ENCODE measurements around the gene TMED9. TPM values are rescaled to one million over a fixed set of nuclear protein-coding genes. Genes with fewer than 3 reads are reported as not detected.
A peak's percentile ranks its signal among the peaks of the same experiment; 100 is the strongest.

The TMED9 gene
- polyA plus RNA-seq, 6 donors from 2014 or later, result 86.8 to 108 (median 99.4) TPM

DNA sequence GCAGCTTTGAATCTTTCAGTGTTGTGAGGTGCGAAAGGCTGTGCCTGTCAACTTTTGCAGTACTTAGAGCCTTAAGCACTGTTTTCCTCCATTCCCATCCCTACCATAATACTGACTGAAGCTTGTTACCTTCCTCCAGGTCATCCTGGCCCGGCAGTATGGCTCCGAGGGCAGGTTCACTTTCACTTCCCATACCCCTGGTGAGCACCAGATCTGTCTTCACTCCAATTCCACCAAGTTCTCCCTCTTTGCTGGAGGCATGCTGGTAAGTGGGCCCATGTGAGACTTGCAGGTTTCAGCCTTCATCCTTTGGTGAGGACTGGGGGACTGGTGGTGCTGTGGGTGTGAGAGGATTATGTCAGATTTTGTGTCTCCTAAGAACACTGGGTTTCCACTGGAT lies 1.5 kb downstream of the TMED9 start:
- Mint-ChIP-seq H3K36me3 (peaks cover 3 to 23% of the 10 kb centered on the region in 2 donors), H3K4me1 (peaks cover 23 to 32% (median 23%) of the 10 kb centered on the region in 3 donors), H3K27ac (peak overlapping the region in 2 of 6 donors; percentile 47 to 60), H3K4me3 (peak overlapping the region in 7 of 8 donors; percentile 16 to 99 (median 92)), H3K27me3 (peaks cover 0 to 20% (median 15%) of the 10 kb centered on the region in 3 donors), H3K9me3 (no peaks in the 10 kb centered on the region)
- no peak for DNase-seq
- ATAC-seq (ENCODE audit: low read depth in 2 of 2), result no peak

GRCh38 chr5:177594071-177594470 lies 2.1 kb downstream of the TMED9 start:
- Mint-ChIP-seq H3K9me3 (no peaks in the 10 kb centered on the region), H3K27ac (peak overlapping the region in 1 of 6 donors; percentile 21), H3K27me3 (peaks cover 0 to 17% (median 15%) of the 10 kb centered on the region in 3 donors), H3K36me3 (peaks cover 3 to 23% of the 10 kb centered on the region in 2 donors), H3K4me1 (peaks cover 27 to 35% (median 29%) of the 10 kb centered on the region in 3 donors), H3K4me3 (peak overlapping the region in 4 of 8 donors; percentile 9 to 93 (median 64))
- no peak for DNase-seq
- ATAC-seq (ENCODE audit: low read depth in 2 of 2), result no peak

- Mint-ChIP-seq H3K27me3 (peaks cover 0 to 9% (median 6%) of the 10 kb centered on the region in 3 donors), H3K9me3 (no peaks in the 10 kb centered on the region), H3K4me1 (peaks cover 31 to 35% (median 32%) of the 10 kb centered on the region in 3 donors), H3K36me3 (peaks cover 3 to 23% of the 10 kb centered on the region in 2 donors), H3K27ac (peak overlapping the region in 1 of 6 donors; percentile 24), H3K4me3 (peak overlapping the region in 1 of 8 donors; percentile 88)
- ATAC-seq (ENCODE audit: low read depth in 2 of 2) (no peak), DNase-seq (no peak)
These were observed 3.1 kb downstream of the TMED9 start for GRCh38 chr5:177595026-177595585.

DNA sequence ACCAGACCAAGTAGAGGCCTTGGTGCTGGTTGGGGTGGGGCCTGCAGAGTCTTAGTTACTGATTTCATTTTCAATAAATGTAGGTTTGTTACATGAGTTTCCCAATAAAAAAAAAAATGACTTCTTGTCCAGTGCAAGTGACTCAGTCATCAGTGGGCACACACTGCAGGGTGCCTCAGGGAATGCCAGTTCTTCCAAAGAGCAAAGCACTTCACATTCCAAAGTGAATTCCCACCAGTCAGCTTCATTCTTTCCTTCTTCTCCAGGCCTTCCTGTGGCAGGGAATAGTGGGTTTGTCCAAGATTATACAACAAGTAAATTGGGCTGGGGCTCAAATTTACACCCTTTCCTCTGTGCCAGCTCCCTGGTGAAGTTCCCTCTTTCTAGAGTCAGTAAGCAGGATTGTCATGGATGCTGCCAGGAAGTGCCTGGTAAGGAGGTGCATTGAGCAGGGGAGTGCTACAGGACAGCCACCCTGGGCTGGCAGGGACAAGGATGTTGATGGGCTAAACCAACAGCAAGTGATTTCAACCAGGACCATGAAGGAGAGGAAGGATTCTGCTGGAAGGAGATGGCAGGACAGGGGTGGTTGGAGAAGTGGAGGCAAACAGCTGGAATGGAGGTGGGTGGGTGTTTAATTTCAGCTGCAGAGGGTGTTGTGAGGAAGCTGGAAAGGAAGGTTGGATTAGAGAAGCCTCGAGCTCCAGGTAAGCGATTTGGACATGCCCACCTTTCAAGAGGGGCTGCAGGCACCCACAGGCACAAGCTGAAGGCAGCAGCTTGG lies 4.2 kb downstream of the TMED9 start:
- peaks cover 40 to 44% (median 41%) of the 10 kb centered on the region in 3 donors for H3K4me1 Mint-ChIP-seq
- H3K27ac Mint-ChIP-seq, result peak overlapping the region in 1 of 6 donors; percentile 61

DNA sequence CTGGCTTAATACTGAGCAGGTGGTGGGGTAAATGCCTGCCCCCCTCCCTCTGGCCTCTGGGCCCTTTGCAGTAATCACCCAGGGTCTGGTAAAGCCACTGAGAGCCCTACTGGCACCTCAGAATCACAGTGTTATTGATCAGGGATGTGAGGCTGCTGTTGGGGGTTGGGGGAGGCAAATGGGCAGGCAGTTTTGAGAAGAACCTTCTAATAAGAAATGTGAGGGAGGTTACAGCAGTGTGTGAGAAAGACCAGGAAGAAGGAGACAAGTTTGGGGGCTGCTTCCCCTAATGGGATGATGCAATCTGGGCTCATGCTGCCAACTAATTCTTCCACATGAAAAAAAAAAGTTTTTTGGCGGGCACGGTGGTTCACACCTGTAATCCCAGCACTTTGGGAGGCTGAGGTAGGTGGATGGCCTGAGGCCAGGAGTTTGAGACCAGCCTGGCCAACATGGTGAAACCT lies 4.8 kb downstream of the TMED9 start:
- Mint-ChIP-seq H3K36me3 (peaks cover 3 to 23% of the 10 kb centered on the region in 2 donors), H3K27ac (peak overlapping the region in 1 of 6 donors; percentile 61), H3K9me3 (no peaks in the 10 kb centered on the region), H3K4me1 (peaks cover 36 to 43% (median 41%) of the 10 kb centered on the region in 3 donors), H3K27me3 (no peaks in the 10 kb centered on the region), H3K4me3 (peak overlapping the region in 3 of 8 donors; percentile 9 to 64 (median 29))
- DNase-seq (no peak), ATAC-seq (ENCODE audit: low read depth in 2 of 2) (no peak)

More for the DNA sequence above, 4.2 kb downstream of the TMED9 start:
- Mint-ChIP-seq H3K9me3 (no peaks in the 10 kb centered on the region), H3K27me3 (no peaks in the 10 kb centered on the region), H3K4me3 (peak overlapping the region in 2 of 8 donors; percentile 29 to 64), H3K36me3 (peaks cover 3 to 23% of the 10 kb centered on the region in 2 donors)
- ATAC-seq (ENCODE audit: low read depth in 2 of 2) (no peak), DNase-seq (no peak)

DNA sequence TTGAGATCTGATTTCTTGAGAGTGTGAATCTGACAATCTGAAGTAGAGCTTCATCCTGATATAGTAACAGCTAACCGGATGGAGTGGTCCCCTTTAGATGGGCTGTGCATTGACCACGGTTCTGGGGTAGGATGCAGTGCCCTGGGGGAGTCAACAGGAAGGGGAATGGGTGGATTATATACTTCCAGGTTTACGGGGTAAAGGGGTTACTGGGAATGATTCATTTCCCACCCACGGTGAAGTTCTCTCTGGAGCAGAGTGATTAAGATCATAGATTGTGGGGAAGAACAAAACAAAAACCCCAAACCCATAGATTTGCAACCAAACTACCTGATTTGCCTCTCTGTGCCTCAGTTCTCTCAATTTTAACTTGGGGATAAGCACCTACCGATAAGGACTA lies 6.5 kb downstream of the TMED9 start:
- DNase-seq (no peak), ATAC-seq (ENCODE audit: low read depth in 2 of 2) (no peak)
- Mint-ChIP-seq H3K36me3 (peaks cover 3 to 15% of the 10 kb centered on the region in 2 donors), H3K27me3 (no peaks in the 10 kb centered on the region), H3K4me1 (peaks cover 33 to 38% (median 35%) of the 10 kb centered on the region in 3 donors), H3K4me3 (peak overlapping the region in 7 of 8 donors; percentile 47 to 93 (median 85)), H3K27ac (peak overlapping the region in 1 of 6 donors; percentile 95), H3K9me3 (no peaks in the 10 kb centered on the region)

DNA sequence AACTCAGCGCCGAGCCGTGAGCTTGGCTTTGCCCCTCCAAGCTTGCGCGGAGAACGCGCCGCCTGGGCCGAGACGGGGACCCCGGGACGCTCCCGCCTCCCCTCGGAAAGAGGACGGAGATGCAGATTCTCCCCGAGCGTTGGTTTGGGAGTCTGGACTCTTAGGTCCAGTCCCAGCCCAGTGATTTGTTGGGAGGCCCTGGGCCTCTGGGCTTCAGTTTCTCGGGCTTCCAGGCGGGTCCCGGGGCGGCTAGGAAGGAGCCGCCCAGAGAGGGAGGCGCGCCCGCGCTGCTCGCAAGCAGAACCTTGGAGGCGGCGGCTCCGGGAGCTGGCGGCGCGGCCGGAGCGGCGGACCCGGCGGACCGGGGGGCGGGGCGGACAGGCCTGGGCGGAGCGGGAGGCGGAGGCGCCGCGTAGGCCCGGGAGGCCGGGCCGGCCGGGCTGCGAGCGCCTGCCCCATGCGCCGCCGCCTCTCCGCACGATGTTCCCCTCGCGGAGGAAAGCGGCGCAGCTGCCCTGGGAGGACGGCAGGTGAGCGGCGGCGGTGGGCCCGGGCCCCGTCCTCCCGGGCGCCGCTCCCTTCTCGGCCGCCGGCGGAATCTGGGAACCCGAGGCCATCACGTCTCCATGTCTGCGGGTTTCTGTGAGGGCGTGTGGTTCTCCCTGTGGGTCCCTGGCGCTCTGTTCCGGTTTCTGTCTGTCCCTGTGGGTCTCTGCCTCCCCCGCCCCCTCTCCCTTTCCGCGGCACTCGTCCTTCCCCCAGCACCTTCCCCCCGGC lies 7.9 kb downstream of the TMED9 start, which contains the start of gene B4GALT7:
Gene B4GALT7 (plus strand): TSS at position 402 of the 777 bp plus-strand sequence. CDS start 79 bp downstream, at position 481.
- Mint-ChIP-seq H3K4me3 (peak within 1 kb of the TSS; percentile 87 to 98 (median 92)), H3K4me1 (peaks cover 34 to 37% (median 34%) of the 10 kb centered on the region in 3 donors), H3K36me3 (peaks cover 3 to 8% of the 10 kb centered on the region in 2 donors), H3K27ac (peak within 1 kb of the TSS; percentile 92 to 100 (median 96)), H3K9me3 (no peaks in the 10 kb centered on the region), H3K27me3 (no peaks in the 10 kb centered on the region)
- DNase-seq (peak; percentile 81), ATAC-seq (ENCODE audit: low read depth in 2 of 2) (peak; percentile 65 to 72)

DNA sequence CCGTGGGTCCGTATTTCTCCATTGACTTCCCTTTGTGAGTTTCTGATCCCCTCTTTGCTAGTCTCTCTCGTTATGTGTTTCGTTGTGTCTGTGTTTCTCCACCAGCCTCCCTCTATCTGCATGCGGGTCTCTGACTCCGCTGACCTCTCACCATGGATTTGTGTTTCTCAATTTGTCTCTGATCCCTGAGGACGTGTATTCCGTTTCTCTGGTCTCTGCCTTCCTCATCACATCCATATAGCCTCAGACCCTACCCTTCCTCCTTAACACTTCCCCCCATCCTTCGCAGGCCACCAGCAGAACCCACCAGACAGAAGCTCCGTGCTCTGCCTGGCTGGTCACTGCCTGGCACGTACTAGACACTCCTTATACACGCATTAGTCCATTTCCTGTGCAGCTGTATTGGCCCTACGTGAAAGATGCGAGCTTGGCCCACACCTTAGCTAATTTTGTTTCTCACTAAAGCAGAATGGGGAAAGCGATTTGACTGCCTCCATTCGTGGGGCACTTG lies 8.6 kb downstream of the TMED9 start:
- Mint-ChIP-seq H3K27me3 (no peaks in the 10 kb centered on the region), H3K27ac (peak overlapping the region; percentile 92 to 100 (median 96)), H3K4me1 (peaks cover 34 to 43% (median 41%) of the 10 kb centered on the region in 3 donors), H3K9me3 (no peaks in the 10 kb centered on the region), H3K36me3 (peaks cover 3 to 14% of the 10 kb centered on the region in 2 donors), H3K4me3 (peak overlapping the region; percentile 87 to 98 (median 92))
- ATAC-seq (ENCODE audit: low read depth in 2 of 2) (peak; percentile 61 to 62), DNase-seq (peak; percentile 71)

DNA sequence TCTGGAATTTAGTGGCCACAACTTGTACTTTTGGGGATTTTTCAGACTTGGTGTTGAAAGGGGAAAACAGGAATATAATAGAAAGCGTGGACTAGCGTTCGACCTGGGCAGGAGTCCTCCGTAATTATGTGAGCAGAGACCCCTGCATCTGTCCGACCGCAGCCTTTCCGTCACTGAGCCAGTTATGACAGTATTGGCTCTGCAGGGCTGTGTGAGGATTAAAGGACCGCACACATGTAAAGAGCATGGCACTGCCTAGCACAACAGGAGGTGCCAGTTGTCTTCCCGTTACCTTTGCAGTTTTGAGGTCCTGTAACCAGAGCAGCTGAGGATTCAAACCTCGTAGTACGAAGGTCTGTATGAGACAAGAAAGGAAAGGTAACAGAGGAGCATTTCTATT lies 9.1 kb downstream of the TMED9 start:
- Mint-ChIP-seq H3K27me3 (no peaks in the 10 kb centered on the region), H3K36me3 (peaks cover 3 to 18% of the 10 kb centered on the region in 2 donors), H3K4me3 (peak overlapping the region; percentile 87 to 98 (median 92)), H3K4me1 (peaks cover 37 to 46% (median 46%) of the 10 kb centered on the region in 3 donors), H3K27ac (peak overlapping the region; percentile 64 to 100 (median 96)), H3K9me3 (no peaks in the 10 kb centered on the region)
- ATAC-seq (ENCODE audit: low read depth in 2 of 2) (no peak), DNase-seq (no peak)

- ATAC-seq (ENCODE audit: low read depth in 2 of 2), result no peak
- no peaks in the 10 kb centered on the region for H3K9me3 Mint-ChIP-seq
- H3K27ac Mint-ChIP-seq, result peak overlapping the region; percentile 64 to 100 (median 96)
- H3K27me3 Mint-ChIP-seq, result no peaks in the 10 kb centered on the region
- peaks cover 44 to 53% (median 49%) of the 10 kb centered on the region in 3 donors for H3K4me1 Mint-ChIP-seq
- peaks cover 0 to 18% of the 10 kb centered on the region in 2 donors for H3K36me3 Mint-ChIP-seq
- DNase-seq, result no peak
- peak overlapping the region in 6 of 8 donors; percentile 12 to 98 (median 89) for H3K4me3 Mint-ChIP-seq
These were observed 9.8 kb downstream of the TMED9 start for GRCh38 chr5:177601577-177602457.

GRCh38 chr5:177602458-177602830 lies 10.4 kb downstream of the TMED9 start:
- H3K4me3 Mint-ChIP-seq, result peak overlapping the region in 3 of 8 donors; percentile 1 to 91 (median 36)
- peaks cover 0 to 18% of the 10 kb centered on the region in 2 donors for H3K36me3 Mint-ChIP-seq
- no peaks in the 10 kb centered on the region for H3K9me3 Mint-ChIP-seq
- no peak for ATAC-seq (ENCODE audit: low read depth in 2 of 2)
- no peaks in the 10 kb centered on the region for H3K27me3 Mint-ChIP-seq
- peaks cover 50 to 53% (median 51%) of the 10 kb centered on the region in 3 donors for H3K4me1 Mint-ChIP-seq
- H3K27ac Mint-ChIP-seq, result peak overlapping the region in 5 of 6 donors; percentile 0 to 95 (median 64)
- no peak for DNase-seq

GRCh38 chr5:177603631-177604030 lies 11.6 kb downstream of the TMED9 start:
- no peaks in the 10 kb centered on the region for H3K27me3 Mint-ChIP-seq
- peak overlapping the region in 2 of 8 donors; percentile 32 to 69 for H3K4me3 Mint-ChIP-seq
- no peak for ATAC-seq (ENCODE audit: low read depth in 2 of 2)
- H3K27ac Mint-ChIP-seq, result peak overlapping the region in 4 of 6 donors; percentile 50 to 81 (median 71)
- peaks cover 0 to 18% of the 10 kb centered on the region in 2 donors for H3K36me3 Mint-ChIP-seq
- H3K4me1 Mint-ChIP-seq, result peaks cover 45 to 49% (median 48%) of the 10 kb centered on the region in 3 donors
- no peak for DNase-seq
- H3K9me3 Mint-ChIP-seq, result no peaks in the 10 kb centered on the region

Measured in naive B cell (primary cell).